Vagina (tissue), 2 donors: ENCODE results near the gene KRTAP5-2.

Source experiments
- POLR2A ChIP-seq, 2 donors: fragments of 450-650 bp; IDR thresholded peaks; one replicate each; pipeline ENCODE4 v1.6.1; 2017; ENCODE audit warnings: antibody characterized with exemption in 2 of 2, mild to moderate bottlenecking in 2 of 2, moderate library complexity in 2 of 2
- POLR2AphosphoS5 ChIP-seq, 2 donors: sonication (generic); formaldehyde crosslinking; IDR thresholded peaks; one replicate each; pipeline ENCODE4 v1.9.0; 2017; ENCODE audit warnings: antibody characterized with exemption in 2 of 2, mild to moderate bottlenecking in 2 of 2, low read depth in 1 of 2; ENCODE audit not compliant: insufficient read depth in 1 of 2
- TF ChIP-seq, protein P1 (sequence below), 3 experiments: fragments of 450-650 bp in 2 of 3; fragments of 200-600 bp in 1 of 3; sonication (generic) in 1 of 3; IDR thresholded peaks; one replicate each; pipeline ENCODE4 v1.5.1; 2017 to 2019; ENCODE audit warnings: antibody characterized with exemption in 3 of 3, mild to moderate bottlenecking in 2 of 3, moderate library complexity in 2 of 3

DNA sequence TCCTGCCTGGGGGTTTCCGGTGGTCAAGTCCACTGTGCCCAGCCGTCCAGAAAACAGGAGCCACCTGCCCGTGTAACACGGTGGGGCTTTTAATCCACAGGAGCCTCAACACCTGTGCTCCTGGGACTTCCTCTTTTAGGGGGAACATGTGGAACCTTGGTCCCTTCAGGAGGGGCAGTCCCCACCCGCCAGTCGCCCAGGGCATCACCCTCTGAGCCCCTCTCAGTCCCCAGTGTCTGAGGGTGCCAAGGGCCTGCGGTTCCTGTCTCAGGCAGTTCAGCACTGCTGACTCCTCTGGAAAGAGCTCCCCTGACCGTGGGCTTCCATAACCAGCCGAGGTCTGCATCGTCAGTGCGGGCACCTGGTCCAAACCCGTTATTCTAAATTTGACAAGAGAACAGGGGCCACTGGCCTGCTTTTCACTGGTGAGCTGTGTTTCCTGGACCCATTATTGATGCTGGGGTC lies 47.3 kb upstream of the KRTAP5-2 start:
- TF ChIP-seq, protein P1, sequence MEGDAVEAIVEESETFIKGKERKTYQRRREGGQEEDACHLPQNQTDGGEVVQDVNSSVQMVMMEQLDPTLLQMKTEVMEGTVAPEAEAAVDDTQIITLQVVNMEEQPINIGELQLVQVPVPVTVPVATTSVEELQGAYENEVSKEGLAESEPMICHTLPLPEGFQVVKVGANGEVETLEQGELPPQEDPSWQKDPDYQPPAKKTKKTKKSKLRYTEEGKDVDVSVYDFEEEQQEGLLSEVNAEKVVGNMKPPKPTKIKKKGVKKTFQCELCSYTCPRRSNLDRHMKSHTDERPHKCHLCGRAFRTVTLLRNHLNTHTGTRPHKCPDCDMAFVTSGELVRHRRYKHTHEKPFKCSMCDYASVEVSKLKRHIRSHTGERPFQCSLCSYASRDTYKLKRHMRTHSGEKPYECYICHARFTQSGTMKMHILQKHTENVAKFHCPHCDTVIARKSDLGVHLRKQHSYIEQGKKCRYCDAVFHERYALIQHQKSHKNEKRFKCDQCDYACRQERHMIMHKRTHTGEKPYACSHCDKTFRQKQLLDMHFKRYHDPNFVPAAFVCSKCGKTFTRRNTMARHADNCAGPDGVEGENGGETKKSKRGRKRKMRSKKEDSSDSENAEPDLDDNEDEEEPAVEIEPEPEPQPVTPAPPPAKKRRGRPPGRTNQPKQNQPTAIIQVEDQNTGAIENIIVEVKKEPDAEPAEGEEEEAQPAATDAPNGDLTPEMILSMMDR (IDR thresholded peaks at IDR 0.05), result no peak
- TF ChIP-seq POLR2A (IDR thresholded peaks at IDR 0.05), result no peak
- no peak for TF ChIP-seq POLR2AphosphoS5 (IDR thresholded peaks at IDR 0.05; ENCODE audit: insufficient read depth in 1 of 2, low read depth in 1 of 2)
